HG02588 (cell line): ENCODE data around the gene MYBL2.
"Not testable (repeated sequence)": the region's sequence is repeated elsewhere in the genome, so short reads cannot be mapped to it uniquely, and the experiment has no call there.

Experiments
- ATAC-seq: cut with Tn5 transposase; IDR thresholded peaks from one replicate; pipeline ENCODE4 v1.9.1; 2021; ENCODE audit warnings: mild to moderate bottlenecking, moderate library complexity; ENCODE audit not compliant: unreplicated experiment

Gene MYBL2

DNA sequence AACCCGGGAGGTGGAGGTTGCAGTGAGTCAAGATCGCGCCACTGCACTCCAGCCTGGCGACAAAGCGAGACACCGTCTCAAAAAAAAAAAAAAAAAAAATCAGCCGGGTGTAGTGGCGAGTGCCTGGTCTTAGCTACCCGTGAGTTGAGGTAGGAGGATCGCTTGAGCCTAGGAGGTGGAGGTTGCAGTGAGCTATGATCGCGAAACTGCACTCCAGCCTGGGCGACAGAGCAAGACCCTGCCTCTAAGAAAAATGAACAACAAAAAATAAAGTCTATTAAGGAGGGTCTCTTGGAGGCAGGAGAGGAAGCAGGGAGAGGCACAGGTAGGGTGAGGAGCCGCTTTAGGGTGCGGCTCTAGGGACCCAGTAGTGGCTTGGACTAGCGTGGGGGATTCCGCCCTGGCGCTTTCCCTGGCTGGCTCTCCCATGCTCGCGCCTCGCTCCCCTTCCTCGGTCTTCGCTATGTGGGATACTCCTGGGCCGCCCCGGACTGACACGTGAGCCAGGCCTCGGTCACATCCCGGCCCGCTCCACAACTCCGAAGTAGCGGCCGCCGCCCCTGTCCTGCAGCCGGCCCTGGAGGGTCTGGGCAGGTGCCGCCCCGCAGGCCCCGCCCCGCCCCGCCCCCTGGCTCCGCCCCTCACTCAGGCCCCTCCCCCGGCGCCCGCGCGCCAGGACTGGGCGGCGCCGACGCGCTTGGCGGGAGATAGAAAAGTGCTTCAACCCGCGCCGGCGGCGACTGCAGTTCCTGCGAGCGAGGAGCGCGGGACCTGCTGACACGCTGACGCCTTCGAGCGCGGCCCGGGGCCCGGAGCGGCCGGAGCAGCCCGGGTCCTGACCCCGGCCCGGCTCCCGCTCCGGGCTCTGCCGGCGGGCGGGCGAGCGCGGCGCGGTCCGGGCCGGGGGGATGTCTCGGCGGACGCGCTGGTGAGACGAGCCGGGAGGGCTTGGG is at the start of gene MYBL2:
Gene MYBL2 (plus strand): TSS at position 739 of the 953 bp plus-strand sequence. CDS start 170 bp downstream, at position 909.
- ATAC-seq: peak; percentile 79

DNA sequence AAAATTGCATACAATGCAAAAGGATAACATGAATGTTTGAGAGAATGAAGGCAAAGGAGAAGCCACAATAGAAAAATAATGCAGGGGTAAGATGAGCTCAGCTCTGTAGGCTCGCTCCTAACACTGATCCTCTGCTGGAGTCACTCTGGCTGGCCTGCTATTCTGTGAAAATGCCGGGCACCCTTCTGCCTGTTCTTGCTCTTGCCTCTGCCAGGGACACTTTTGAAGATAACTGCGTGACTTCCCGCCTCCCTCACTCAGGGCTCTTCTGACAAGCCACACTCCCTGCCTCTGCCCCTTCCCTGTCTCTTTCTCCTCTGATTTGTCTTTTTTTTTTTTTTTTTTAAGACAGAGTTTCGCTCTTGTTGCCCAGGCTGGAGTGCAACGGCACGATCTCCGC is 35.3 kb upstream of the MYBL2 start:
- ATAC-seq: no peak

- no peak for ATAC-seq
These were observed 30.5 kb upstream of the MYBL2 start for GRCh38 chr20:43636429-43636828.

- no peak for ATAC-seq
These were observed 24.4 kb upstream of the MYBL2 start for GRCh38 chr20:43642548-43642947.

GRCh38 chr20:43650997-43651525 is 15.9 kb upstream of the MYBL2 start:
- no peak for ATAC-seq

DNA sequence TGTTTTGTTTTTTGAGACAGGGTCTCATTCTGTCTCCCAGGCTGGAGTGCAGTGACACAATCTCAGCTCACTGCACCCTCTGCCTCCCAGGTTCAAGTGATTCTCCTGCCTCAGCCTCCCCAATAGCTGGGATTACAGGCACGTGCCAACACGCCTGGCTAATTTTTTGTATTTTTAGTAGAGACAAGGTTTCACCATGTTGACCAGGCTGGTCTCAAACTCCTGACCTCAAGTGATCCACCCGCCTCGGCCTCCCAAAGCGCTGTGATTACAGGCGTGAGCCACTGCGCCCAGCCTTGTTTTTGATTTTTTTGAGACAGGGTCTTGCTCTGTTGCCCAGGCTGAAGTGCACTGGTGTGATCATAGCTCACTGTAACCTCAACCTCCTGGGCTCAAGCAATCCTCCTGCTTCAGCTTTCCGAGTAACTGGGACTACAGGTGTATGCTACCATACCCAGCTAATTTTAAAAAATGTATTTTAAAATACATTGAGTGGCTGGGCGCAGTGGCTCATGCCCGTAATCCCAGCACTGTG is 15.2 kb upstream of the MYBL2 start:
- ATAC-seq: not testable (repeated sequence)

GRCh38 chr20:43653966-43654365 is 12.9 kb upstream of the MYBL2 start:
- ATAC-seq: no peak

- not testable (repeated sequence) for ATAC-seq
These were observed 11.7 kb upstream of the MYBL2 start for GRCh38 chr20:43655176-43655575.

DNA sequence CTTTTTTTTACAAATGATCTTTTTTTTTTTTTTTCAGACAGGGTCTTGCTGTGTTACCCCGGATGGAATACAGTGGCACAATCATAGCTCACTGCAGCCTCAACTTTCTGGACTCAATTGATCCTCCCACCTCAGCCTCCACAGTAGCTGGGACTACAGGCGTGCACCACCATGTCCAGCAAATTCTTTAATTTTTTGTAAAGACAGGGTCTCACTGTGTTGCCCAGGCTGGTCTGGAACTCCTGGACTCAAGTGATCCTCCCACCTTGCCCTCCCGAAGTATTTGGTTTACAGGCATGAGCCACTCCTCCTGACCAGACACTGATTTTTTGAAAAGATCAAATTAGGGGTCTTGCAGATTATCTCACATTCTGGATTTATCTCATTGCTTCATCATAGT is 11.0 kb upstream of the MYBL2 start:
- ATAC-seq: no peak

DNA sequence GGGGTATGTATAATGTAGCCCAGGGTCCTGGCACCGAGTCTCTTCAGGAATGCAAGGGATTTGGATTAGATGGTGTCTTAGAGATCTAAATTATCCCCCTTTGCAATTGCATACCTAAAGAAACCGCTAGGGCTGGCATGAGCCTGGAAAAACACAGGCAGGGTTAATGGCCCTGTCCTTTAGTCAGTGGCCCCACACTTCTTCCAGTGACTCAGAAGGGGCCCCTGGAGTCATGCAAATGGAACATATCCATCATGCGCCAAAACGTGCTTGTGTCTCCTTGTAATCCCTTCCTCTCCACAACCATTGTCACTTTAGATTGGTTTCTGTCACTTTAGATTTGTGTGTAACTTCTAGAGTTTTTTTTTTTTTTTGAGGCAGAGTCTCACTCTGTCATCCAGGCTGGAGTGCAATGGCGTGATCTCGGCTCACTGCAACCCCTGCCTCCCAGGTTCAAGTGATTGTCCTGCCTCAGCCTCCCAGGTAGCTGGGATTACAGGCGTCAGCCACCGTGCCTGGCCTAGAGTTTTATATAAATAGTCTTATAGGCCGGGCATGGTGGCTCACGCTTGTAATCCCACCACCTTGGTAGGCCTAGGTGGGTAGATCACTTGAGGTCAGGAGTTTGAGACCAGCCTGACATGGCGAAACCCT is 8.7 kb upstream of the MYBL2 start:
- no peak for ATAC-seq

DNA sequence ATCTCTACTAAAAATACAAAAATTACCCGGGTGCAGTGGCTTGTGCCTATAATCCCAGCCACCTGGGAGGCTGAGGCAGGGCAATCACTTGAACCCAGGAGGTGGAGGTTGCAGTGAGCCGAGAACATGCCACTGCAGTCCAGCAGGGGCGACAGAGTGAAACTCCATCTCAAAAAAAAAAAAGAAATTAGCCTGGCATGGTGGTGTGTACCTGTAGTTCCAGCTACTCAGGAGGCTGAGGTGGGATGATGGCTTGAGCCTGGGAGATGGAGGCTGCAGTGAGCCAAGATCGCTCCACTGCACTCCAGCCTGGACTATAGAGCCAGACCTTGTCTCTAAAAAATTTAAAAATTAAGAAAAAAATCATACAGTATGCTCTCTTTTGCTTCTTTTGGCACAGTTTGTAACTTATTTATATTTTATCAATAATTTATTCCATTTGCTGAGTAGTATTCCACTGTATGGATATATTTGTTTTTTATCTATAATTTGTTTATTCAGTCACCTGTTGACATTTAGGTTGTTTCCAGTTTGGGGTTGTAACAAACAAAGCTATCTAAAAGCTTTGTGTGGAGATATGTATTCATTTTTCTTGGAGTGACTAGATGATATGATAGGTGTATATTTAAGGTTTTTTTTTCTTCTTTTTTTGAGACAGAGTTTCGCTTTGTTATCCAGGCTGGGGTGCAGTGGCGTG is 8.0 kb upstream of the MYBL2 start:
- ATAC-seq: no peak

- no peak for ATAC-seq
These were observed 3.8 kb upstream of the MYBL2 start for GRCh38 chr20:43662943-43663655.

GRCh38 chr20:43665466-43666176 is 1.3 kb upstream of the MYBL2 start:
- ATAC-seq: no peak

GRCh38 chr20:43667341-43668132 is 623 bp downstream of the MYBL2 start:
- peak; percentile 8 for ATAC-seq

DNA sequence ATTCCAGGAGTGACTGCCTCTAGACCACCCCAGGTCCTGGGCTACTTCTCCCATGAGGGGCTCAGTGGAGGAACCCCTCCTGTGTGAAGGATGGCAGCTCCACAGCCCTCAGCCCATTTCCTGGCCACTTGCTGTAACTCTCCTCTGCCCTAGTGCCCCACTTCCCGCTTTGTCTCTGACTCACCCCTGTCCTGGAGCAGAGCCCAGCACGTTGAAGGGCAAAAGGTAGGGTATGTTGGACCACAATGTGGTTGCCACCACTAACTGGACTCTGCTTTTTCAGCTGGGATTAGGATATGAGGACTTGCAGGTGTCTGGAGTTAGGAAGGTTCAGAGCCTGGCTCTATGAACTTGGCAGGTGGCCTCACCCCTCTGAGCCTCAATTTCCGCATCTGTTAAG is 2.4 kb downstream of the MYBL2 start:
- ATAC-seq: no peak

- no peak for ATAC-seq
These were observed 3.5 kb downstream of the MYBL2 start for GRCh38 chr20:43670423-43670822.

GRCh38 chr20:43676368-43676767 is 9.5 kb downstream of the MYBL2 start:
- no peak for ATAC-seq

- no peak for ATAC-seq
These were observed 14.1 kb downstream of the MYBL2 start for GRCh38 chr20:43680981-43681380.

DNA sequence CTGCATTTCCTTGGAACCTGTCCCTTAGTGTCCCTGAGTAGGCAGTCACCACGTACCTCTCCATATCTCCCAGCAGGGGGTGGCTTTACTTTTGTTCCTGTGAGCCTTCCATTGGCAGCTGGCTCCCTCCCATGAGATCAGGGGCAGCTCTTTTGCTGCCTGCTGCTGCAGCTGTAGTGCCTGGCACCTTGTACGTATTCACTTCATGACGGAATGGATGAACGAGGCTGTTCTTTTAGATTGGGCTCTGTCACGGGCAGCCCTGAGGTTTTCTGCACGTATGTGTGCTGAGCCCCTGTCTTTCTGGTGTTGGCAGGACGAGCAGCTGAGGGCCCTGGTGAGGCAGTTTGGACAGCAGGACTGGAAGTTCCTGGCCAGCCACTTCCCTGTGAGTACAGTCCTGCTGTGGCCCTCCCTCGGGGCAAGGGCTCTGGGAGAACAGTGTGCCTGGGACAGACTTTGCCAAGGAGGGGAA is 14.6 kb downstream of the MYBL2 start:
- peak; percentile 23 for ATAC-seq
